A549 (cell line): ENCODE results near the gene MRFAP1L1. TPM values are rescaled to one million over a fixed set of nuclear protein-coding genes. Genes with fewer than 3 reads are reported as not detected.

Experiments used
- ATAC-seq, 2 experiments: fragments of 200-7000 bp in 1 of 2; fragments of >200 bp in 1 of 2; cut with Nextera tagmentation in 1 of 2; cut with Tn5 transposase in 1 of 2; 3 replicates each; pipeline versions ENCODE4 v1.8.0 to v1.9.1; 2018 to 2020; ENCODE audit warnings: mild to moderate bottlenecking in 1 of 2, moderate library complexity in 1 of 2
- CTCF ChIA-PET: fragments of 300-600 bp; sonication (Branson Sonifier 250); formaldehyde crosslinking; extraction: SDS; loops from one replicate; lab custom pipeline; 2021; ENCODE audit warnings: antibody characterized with exemption, inconsistent platforms; lab: Yijun Ruan, JAX
- POLR2A ChIA-PET: fragments of 350-600 bp; formaldehyde crosslinking; extraction: SDS; loops from one replicate; lab custom pipeline; 2021; ENCODE audit warnings: antibody characterized with exemption, inconsistent platforms; lab: Yijun Ruan, JAX
- DNase-seq, 2 experiments: peaks; one replicate each; pipeline versions ENCODE4 v3.0.0 to v3.0.0-alpha.2; 2011 to 2016; ENCODE audit warnings: low read depth in 1 of 2, low spot score in 1 of 2
- FAIRE-seq: peaks from 2 replicates; lab custom pipeline; 2011; peaks lifted over from hg19 to GRCh38; lab: Jason Lieb, UNC
- H3K27ac ChIP-seq, 2 experiments: fragments of >200 bp; sonication (Bioruptor Twin); formaldehyde crosslinking; 3 replicates each; pipeline ENCODE4 v1.5.1; 2016 to 2017
- H3K4me1 ChIP-seq: fragments of >200 bp; sonication (Bioruptor Twin); formaldehyde crosslinking; 3 replicates; pipeline ENCODE4 v1.6.1; 2016
- H3K4me2 ChIP-seq: fragments of >200 bp; sonication (Bioruptor Twin); formaldehyde crosslinking; 3 replicates; pipeline ENCODE4 v1.6.1; 2016
- H3K4me3 ChIP-seq: fragments of >200 bp; sonication (Bioruptor Twin); formaldehyde crosslinking; 3 replicates; pipeline ENCODE4 v1.5.1; 2016
- H3K9me3 ChIP-seq: fragments of >200 bp; sonication (Bioruptor Twin); formaldehyde crosslinking; 3 replicates; pipeline ENCODE4 v1.6.1; 2016
- CBX2 ChIP-seq: fragments of 200-600 bp; sonication (generic); IDR thresholded peaks from 2 replicates; pipeline ENCODE4 v1.6.1; 2016; ENCODE audit warnings: low read depth, mild to moderate bottlenecking, borderline replicate concordance
- CBX8 ChIP-seq: fragments of 200-600 bp; sonication (generic); IDR thresholded peaks from 2 replicates; pipeline ENCODE4 v1.6.1; 2016
- CHD2 ChIP-seq: fragments of 150-350 bp; IDR thresholded peaks from 2 replicates; pipeline ENCODE4 v1.6.1; 2014; ENCODE audit warnings: low read length; ENCODE audit not compliant: partially characterized antibody
- CHD4 ChIP-seq: fragments of 200-600 bp; sonication (generic); IDR thresholded peaks from 2 replicates; pipeline ENCODE4 v1.6.1; 2016; ENCODE audit warnings: antibody characterized with exemption, mild to moderate bottlenecking, borderline replicate concordance
- E2F6 ChIP-seq: IDR thresholded peaks from 2 replicates; pipeline ENCODE4 v1.6.1; 2012; ENCODE audit warnings: low read depth, borderline replicate concordance
- ESRRA ChIP-seq: fragments of 150-350 bp; IDR thresholded peaks from 2 replicates; pipeline ENCODE4 v1.6.1; 2014; ENCODE audit warnings: mild to moderate bottlenecking, low read length, borderline replicate concordance
- GATA3 ChIP-seq: IDR thresholded peaks from 2 replicates; pipeline ENCODE4 v1.6.1; 2012; ENCODE audit warnings: borderline replicate concordance
- HOXA7 ChIP-seq: fragments of 250-450 bp; sonication (Bioruptor Pico); IDR thresholded peaks from 2 replicates; pipeline ENCODE4 v1.5.0; 2020; ENCODE audit warnings: mild to moderate bottlenecking, moderate library complexity
- JUN ChIP-seq, 2 experiments: fragments of >200 bp; sonication (Bioruptor Twin); formaldehyde crosslinking; IDR thresholded peaks; 2 replicates in 1 of 2; 3 replicates in 1 of 2; pipeline ENCODE4 v1.6.1; 2016 to 2017
- KDM1A ChIP-seq: fragments of 200-600 bp; sonication (generic); IDR thresholded peaks from 2 replicates; pipeline ENCODE4 v1.6.1; 2016; ENCODE audit warnings: low read depth, mild to moderate bottlenecking
- KDM5A ChIP-seq: fragments of 200-600 bp; sonication (generic); IDR thresholded peaks from 2 replicates; pipeline ENCODE4 v1.6.1; 2016; ENCODE audit warnings: antibody characterized with exemption, mild to moderate bottlenecking
- MAZ ChIP-seq: fragments of 150-350 bp; IDR thresholded peaks from 2 replicates; pipeline ENCODE4 v1.6.1; 2014; ENCODE audit warnings: antibody characterized with exemption, low read depth, low read length, borderline replicate concordance
- MYC ChIP-seq: IDR thresholded peaks from 2 replicates; pipeline ENCODE4 v1.6.1; 2012; ENCODE audit warnings: mild to moderate bottlenecking, inconsistent platforms, low read length, improper control_type of control experiment, borderline replicate concordance
- NPAS2 ChIP-seq: fragments of 250-450 bp; sonication (Bioruptor Pico); IDR thresholded peaks from 2 replicates; pipeline ENCODE4 v1.8.0; 2022; ENCODE audit warnings: mild to moderate bottlenecking, moderate library complexity, borderline replicate concordance
- POLR2A ChIP-seq: IDR thresholded peaks from 2 replicates; pipeline ENCODE4 v1.6.1; 2012; ENCODE audit warnings: mild to moderate bottlenecking, low read length
- POLR2AphosphoS2 ChIP-seq: conservative IDR thresholded peaks from 2 replicates; pipeline ENCODE4 v1.6.1; 2012; ENCODE audit warnings: low read length, improper control_type of control experiment, inconsistent platforms
- RAD21 ChIP-seq, 2 experiments: fragments of >200 bp in 1 of 2; sonication (Bioruptor Twin) in 1 of 2; formaldehyde crosslinking in 1 of 2; IDR thresholded peaks in 1 of 2; conservative IDR thresholded peaks in 1 of 2; 2 replicates in 1 of 2; 3 replicates in 1 of 2; pipeline ENCODE4 v1.6.1; 2012 to 2018; ENCODE audit warnings: inconsistent platforms in 1 of 2
- RARB ChIP-seq: fragments of 250-450 bp; sonication (Bioruptor Pico); IDR thresholded peaks from 2 replicates; pipeline ENCODE4 v1.8.0; 2021; ENCODE audit warnings: mild to moderate bottlenecking, moderate library complexity
- RFX5 ChIP-seq: fragments of 450-650 bp; IDR thresholded peaks from 2 replicates; pipeline ENCODE4 v1.7.1; 2014; ENCODE audit warnings: antibody characterized with exemption, mild to moderate bottlenecking, moderate library complexity
- SREBF2 ChIP-seq: fragments of 450-650 bp; IDR thresholded peaks from 2 replicates; pipeline ENCODE4 v1.6.1; 2014; ENCODE audit warnings: mild to moderate bottlenecking, moderate library complexity
- ZC3H11A ChIP-seq: fragments of 450-650 bp; IDR thresholded peaks from 2 replicates; pipeline ENCODE4 v1.6.1; 2014; ENCODE audit warnings: antibody characterized with exemption, mild to moderate bottlenecking
- ZFP36 ChIP-seq: fragments of 450-650 bp; IDR thresholded peaks from 2 replicates; pipeline ENCODE4 v1.6.1; 2014; ENCODE audit warnings: borderline replicate concordance; ENCODE audit not compliant: partially characterized antibody
- WGBS: methylation state at CpG from one replicate; pipeline ENCODE4 v1.1.6; 2017; ENCODE audit errors: missing lambda C conversion rate; 5-methylcytosine and 5-hydroxymethylcytosine counted together
- polyA plus RNA-seq, 4 experiments: library from polyadenylated mRNA; depleted of rRNA in 3 of 4; stranded (reverse); fragments of >200 nt; fragmentation: RNase III in 1 of 4; extraction: RNeasy Plus Mini Kit Qiagen cat#74134 plus additional on column Dnase treatment in 1 of 4; gene quantifications; 2 replicates in 3 of 4; 3 replicates in 1 of 4; pipeline ENCODE4 v1.2.3, GENCODE V29; 2011 to 2017

The MRFAP1L1 gene
- polyA plus RNA-seq, 2 of the 4 experiments (the other 2 are of a cell fraction), result 46.1 to 78.2 TPM

GRCh38 chr4:6687947-6688878, 21.5 kb downstream of the MRFAP1L1 start (continued):
- no peak for TF ChIP-seq RARB (CRISPR knock-in tag)
- TF ChIP-seq CBX2, result no peak

- ChIA-PET POLR2A (no interaction called here), CTCF (interaction anchor here (5.4 kb wide), 1 partner anchor 11 kb away, joined by 24 read pairs; no protein-coding TSS in a partner anchor)
- no peak for FAIRE-seq
These were observed 23.4 kb downstream of the MRFAP1L1 start for GRCh38 chr4:6686104-6686787.

GRCh38 chr4:6684656-6685055, 25.0 kb downstream of the MRFAP1L1 start:
- no peak overlapping the region for H3K27ac ChIP-seq
- peaks cover 18% of the 10 kb centered on the region for H3K4me1 ChIP-seq
- H3K9me3 ChIP-seq, result no peaks in the 10 kb centered on the region
- ChIA-PET POLR2A (interaction anchor here (1.3 kb wide), 1 partner anchor 10 kb away, joined by 3 read pairs; no protein-coding TSS in a partner anchor), CTCF (interaction anchor here (1.1 to 2.0 kb wide), 2 partner anchors 9 to 11 kb away, joined by 3 to 8 read pairs; no protein-coding TSS in a partner anchor)
- no peak overlapping the region for H3K4me2 ChIP-seq
- no peak for DNase-seq
- no peak for FAIRE-seq
- H3K4me3 ChIP-seq, result no peak overlapping the region
- 100% methylated on average over 2 of the region's 11 CpGs for WGBS
- ATAC-seq, result no peak
- no peak for TF ChIP-seq NPAS2 (CRISPR knock-in tag)
- no peak for TF ChIP-seq CHD2
- TF ChIP-seq JUN (IDR thresholded peaks at IDR 0.05), result no peak
- TF ChIP-seq RFX5, result no peak
- no peak for TF ChIP-seq CHD4
- TF ChIP-seq CBX8, result no peak
- no peak for TF ChIP-seq MYC
- no peak for TF ChIP-seq HOXA7
- no peak for TF ChIP-seq SREBF2
- no peak for TF ChIP-seq MAZ
- TF ChIP-seq GATA3, result no peak

More at GRCh38 chr4:6686104-6686787, 23.4 kb downstream of the MRFAP1L1 start:
- H3K9me3 ChIP-seq, result no peaks in the 10 kb centered on the region
- DNase-seq (no peak), ATAC-seq (no peak)
- H3K4me3 ChIP-seq, result no peak overlapping the region
- 83% methylated on average over 2 of the region's 4 CpGs for WGBS
- TF ChIP-seq KDM5A, result no peak
- TF ChIP-seq MAZ, result no peak
- TF ChIP-seq ESRRA, result no peak
- TF ChIP-seq ZFP36, result no peak
- no peak for TF ChIP-seq E2F6
- no peak for TF ChIP-seq KDM1A
- no peak for TF ChIP-seq ZC3H11A
- no peak for TF ChIP-seq POLR2AphosphoS2
- TF ChIP-seq NPAS2 (CRISPR knock-in tag), result no peak
- TF ChIP-seq SREBF2, result no peak
- no peak for TF ChIP-seq RAD21 (conservative IDR thresholded peaks at IDR 0.05 in 1 of 2, IDR thresholded peaks at IDR 0.05 in 1 of 2)
- no peak for TF ChIP-seq POLR2A
- no peak for TF ChIP-seq RARB (CRISPR knock-in tag)
- no peak for TF ChIP-seq GATA3
- no peak overlapping the region; a peak in 1 of 6 replicates for H3K27ac ChIP-seq
- no peak overlapping the region for H3K4me2 ChIP-seq
- peaks cover 26% of the 10 kb centered on the region for H3K4me1 ChIP-seq
